ENCODE data around the gene PPP2R3B.

- TF ChIP-seq, protein P1, sequence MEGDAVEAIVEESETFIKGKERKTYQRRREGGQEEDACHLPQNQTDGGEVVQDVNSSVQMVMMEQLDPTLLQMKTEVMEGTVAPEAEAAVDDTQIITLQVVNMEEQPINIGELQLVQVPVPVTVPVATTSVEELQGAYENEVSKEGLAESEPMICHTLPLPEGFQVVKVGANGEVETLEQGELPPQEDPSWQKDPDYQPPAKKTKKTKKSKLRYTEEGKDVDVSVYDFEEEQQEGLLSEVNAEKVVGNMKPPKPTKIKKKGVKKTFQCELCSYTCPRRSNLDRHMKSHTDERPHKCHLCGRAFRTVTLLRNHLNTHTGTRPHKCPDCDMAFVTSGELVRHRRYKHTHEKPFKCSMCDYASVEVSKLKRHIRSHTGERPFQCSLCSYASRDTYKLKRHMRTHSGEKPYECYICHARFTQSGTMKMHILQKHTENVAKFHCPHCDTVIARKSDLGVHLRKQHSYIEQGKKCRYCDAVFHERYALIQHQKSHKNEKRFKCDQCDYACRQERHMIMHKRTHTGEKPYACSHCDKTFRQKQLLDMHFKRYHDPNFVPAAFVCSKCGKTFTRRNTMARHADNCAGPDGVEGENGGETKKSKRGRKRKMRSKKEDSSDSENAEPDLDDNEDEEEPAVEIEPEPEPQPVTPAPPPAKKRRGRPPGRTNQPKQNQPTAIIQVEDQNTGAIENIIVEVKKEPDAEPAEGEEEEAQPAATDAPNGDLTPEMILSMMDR (IDR thresholded peaks at IDR 0.05): no peak
- TF ChIP-seq POLR2A (IDR thresholded peaks at IDR 0.05): no peak
Measured at GRCh38 chrX:349702-350101, 37.0 kb downstream of the PPP2R3B start.
